OCI-LY7 (cell line): ENCODE data around the gene RNF41. TPM values are rescaled to one million over a fixed set of nuclear protein-coding genes. Genes with fewer than 3 reads are reported as not detected.

ENCODE experiments used
- BruUV-seq: library from RNA; stranded (reverse); fragments of 400-500 nt; replicated peaks from 2 replicates; lab custom pipeline; 2021; lab: Mats Ljungman, UMichigan
- CTCF ChIA-PET: fragments of 300-600 bp; sonication (Branson Sonifier 250); formaldehyde crosslinking; loops from one replicate; lab custom pipeline; 2022; ENCODE audit warnings: antibody characterized with exemption; ENCODE audit not compliant: unreplicated experiment; lab: Charles Lee
- POLR2A ChIA-PET: fragments of 300-600 bp; sonication (Branson Sonifier 250); formaldehyde crosslinking; loops from one replicate; lab custom pipeline; 2022; ENCODE audit warnings: antibody characterized with exemption; lab: Charles Lee
- DNase-seq: peaks from one replicate; pipeline ENCODE4 v3.0.0-alpha.2; 2015; ENCODE audit warnings: low spot score
- H2AFZ ChIP-seq: fragments of 200-600 bp; sonication (generic), shearing (Covaris generic); 2 replicates; pipeline ENCODE4 v1.6.1; 2014; ENCODE audit warnings: mild to moderate bottlenecking, antibody characterized with exemption, low read length, moderate library complexity
- H3K27ac ChIP-seq: fragments of 200-600 bp; sonication (generic); 2 replicates; pipeline ENCODE4 v1.5.1; 2014; ENCODE audit warnings: mixed run types, low read depth, mild to moderate bottlenecking, moderate library complexity, low read length, inconsistent platforms; ENCODE audit not compliant: poor library complexity, severe bottlenecking
- H3K36me3 ChIP-seq: fragments of 200-600 bp; sonication (generic); 2 replicates; pipeline ENCODE4 v1.6.1; 2014; ENCODE audit warnings: mild to moderate bottlenecking, antibody characterized with exemption, low read length, moderate library complexity, mixed read lengths; ENCODE audit not compliant: insufficient read depth
- H3K4me1 ChIP-seq: fragments of 200-600 bp; sonication (generic); 2 replicates; pipeline ENCODE4 v1.5.1; 2014; ENCODE audit warnings: mild to moderate bottlenecking, low read length; ENCODE audit not compliant: insufficient read depth, poor library complexity, severe bottlenecking
- H3K4me2 ChIP-seq: fragments of 200-600 bp; sonication (generic); 2 replicates; pipeline ENCODE4 v1.6.1; 2014; ENCODE audit warnings: mild to moderate bottlenecking, low read length
- H3K4me3 ChIP-seq: fragments of 200-600 bp; sonication (generic); 2 replicates; pipeline ENCODE4 v1.5.1; 2014; ENCODE audit warnings: mild to moderate bottlenecking, low read depth, low read length; ENCODE audit not compliant: poor library complexity, severe bottlenecking
- H3K79me2 ChIP-seq: fragments of 200-600 bp; sonication (generic); 2 replicates; pipeline ENCODE4 v1.6.1; 2016; ENCODE audit warnings: low read depth, mild to moderate bottlenecking, low read length, moderate library complexity, mixed read lengths; ENCODE audit not compliant: insufficient read depth
- H3K9me2 ChIP-seq: fragments of 200-600 bp; sonication (generic); 2 replicates; pipeline ENCODE4 v1.6.1; 2016; ENCODE audit warnings: mild to moderate bottlenecking, low read length, mixed read lengths; ENCODE audit not compliant: insufficient read depth
- H3K9me3 ChIP-seq: fragments of 200-600 bp; sonication (generic); 2 replicates; pipeline ENCODE4 v1.6.1; 2014; ENCODE audit warnings: mild to moderate bottlenecking, mixed run types, low read length, mixed read lengths
- H4K20me1 ChIP-seq: fragments of 200-600 bp; sonication (generic); 2 replicates; pipeline ENCODE4 v1.6.1; 2014; ENCODE audit warnings: mild to moderate bottlenecking, antibody characterized with exemption, low read length, moderate library complexity, mixed read lengths; ENCODE audit not compliant: insufficient read depth
- EZH2phosphoT487 ChIP-seq: fragments of 200-600 bp; sonication (generic); IDR thresholded peaks from 2 replicates; pipeline ENCODE4 v1.6.1; 2018; ENCODE audit warnings: low read depth, borderline replicate concordance, mild to moderate bottlenecking, mixed run types, antibody characterized with exemption, low read length, moderate library complexity, mixed read lengths
- intact Hi-C: fragments of 100-400 bp; cut with micrococcal nuclease; formaldehyde crosslinking; loops from one replicate; pipeline ENCODE4 v1.10.0; 2022; ENCODE audit not compliant: unreplicated experiment
- total RNA-seq, 2 experiments: library from RNA; depleted of rRNA in 1 of 2; stranded (reverse); fragments of >200 nt in 1 of 2; shearing (Covaris generic) in 1 of 2; gene quantifications; 2 replicates each; pipeline ENCODE4 v1.2.3, GENCODE V29; 2014 to 2022
- TF ChIP-seq, protein P1 (sequence below): fragments of 200-600 bp; sonication (generic); conservative IDR thresholded peaks from 2 replicates; pipeline ENCODE4 v1.5.1; 2014; ENCODE audit warnings: mild to moderate bottlenecking, antibody characterized with exemption, low read length, moderate library complexity, mixed read lengths

The RNF41 gene
- total RNA-seq, 2 experiments from 2014 or later, result 43.7 to 76.1 TPM

- Histone ChIP-seq H2AFZ (no peak within 1 kb of the TSS), H3K9me2 (no peaks in the 10 kb centered on the region), H3K4me1 (peaks cover 6% of the 10 kb centered on the region), H3K4me2 (no peak within 1 kb of the TSS), H3K36me3 (no peaks in the 10 kb centered on the region; the same call in 1 of the 2 replicates), H3K79me2 (no peaks in the 10 kb centered on the region), H3K4me3 (no peak within 1 kb of the TSS), H3K27ac (no peak within 1 kb of the TSS), H4K20me1 (no peaks in the 10 kb centered on the region), H3K9me3 (no peaks in the 10 kb centered on the region)
- BruUV-seq, result no TSS peak
- TF ChIP-seq, protein P1, sequence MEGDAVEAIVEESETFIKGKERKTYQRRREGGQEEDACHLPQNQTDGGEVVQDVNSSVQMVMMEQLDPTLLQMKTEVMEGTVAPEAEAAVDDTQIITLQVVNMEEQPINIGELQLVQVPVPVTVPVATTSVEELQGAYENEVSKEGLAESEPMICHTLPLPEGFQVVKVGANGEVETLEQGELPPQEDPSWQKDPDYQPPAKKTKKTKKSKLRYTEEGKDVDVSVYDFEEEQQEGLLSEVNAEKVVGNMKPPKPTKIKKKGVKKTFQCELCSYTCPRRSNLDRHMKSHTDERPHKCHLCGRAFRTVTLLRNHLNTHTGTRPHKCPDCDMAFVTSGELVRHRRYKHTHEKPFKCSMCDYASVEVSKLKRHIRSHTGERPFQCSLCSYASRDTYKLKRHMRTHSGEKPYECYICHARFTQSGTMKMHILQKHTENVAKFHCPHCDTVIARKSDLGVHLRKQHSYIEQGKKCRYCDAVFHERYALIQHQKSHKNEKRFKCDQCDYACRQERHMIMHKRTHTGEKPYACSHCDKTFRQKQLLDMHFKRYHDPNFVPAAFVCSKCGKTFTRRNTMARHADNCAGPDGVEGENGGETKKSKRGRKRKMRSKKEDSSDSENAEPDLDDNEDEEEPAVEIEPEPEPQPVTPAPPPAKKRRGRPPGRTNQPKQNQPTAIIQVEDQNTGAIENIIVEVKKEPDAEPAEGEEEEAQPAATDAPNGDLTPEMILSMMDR, result no peak
- TF ChIP-seq EZH2phosphoT487, result no peak
- POLR2A ChIA-PET, result interaction anchor here (0.7 kb wide), 1 partner anchor 8 kb away, joined by 8 read pairs; no protein-coding TSS in a partner anchor
- no peak for DNase-seq
- CTCF ChIA-PET, result interaction anchor here (0.6 kb wide), 1 partner anchor 1850 kb away, joined by 4 read pairs; no protein-coding TSS in a partner anchor
- intact Hi-C loops, result no loop called here
Observed at GRCh38 chr12:56229916-56230431, 8.3 kb upstream of the RNF41 start, which contains the start of gene SLC39A5. Gene SLC39A5, plus strand, starts transcription at chr12:56230051. Its CDS starts 1,224 bp downstream, at chr12:56231275.

DNA sequence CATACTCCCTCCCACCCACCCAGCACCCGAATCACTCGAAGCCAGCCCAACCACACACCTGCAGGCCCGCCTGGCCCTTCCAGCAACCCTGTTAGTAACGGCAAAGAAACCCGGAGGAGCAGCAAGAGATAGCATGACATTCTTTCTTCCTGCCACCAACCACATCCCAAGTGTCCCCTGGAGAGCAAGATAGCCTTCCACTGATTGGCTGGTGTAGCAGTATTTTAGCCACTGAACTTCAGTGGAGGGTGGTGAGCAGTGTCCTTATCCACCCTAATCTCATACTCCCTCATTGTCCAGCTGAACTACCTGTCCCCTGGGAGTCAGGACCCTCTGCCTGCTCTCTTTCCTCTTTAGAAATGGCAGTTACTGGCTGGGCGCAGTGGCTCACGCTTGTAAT lies 7.4 kb upstream of the RNF41 start:
- H3K4me1 ChIP-seq, result peaks cover 10% of the 10 kb centered on the region
- H3K4me3 ChIP-seq, result no peak overlapping the region
- H3K4me2 ChIP-seq, result no peak overlapping the region
- intact Hi-C loops, result no loop called here
- no peak for TF ChIP-seq EZH2phosphoT487
- TF ChIP-seq, protein P1, result no peak
- no peaks in the 10 kb centered on the region for H3K9me3 ChIP-seq
- H3K27ac ChIP-seq, result no peak overlapping the region
- H3K36me3 ChIP-seq, result no peaks in the 10 kb centered on the region; the same call in 1 of the 2 replicates
- POLR2A ChIA-PET, result no interaction called here
- no peaks in the 10 kb centered on the region for H4K20me1 ChIP-seq
- DNase-seq, result no peak
- no TSS peak for BruUV-seq
- H3K79me2 ChIP-seq, result peaks cover 5% of the 10 kb centered on the region; the same call in 1 of the 2 replicates
- CTCF ChIA-PET, result no interaction called here
- H3K9me2 ChIP-seq, result no peaks in the 10 kb centered on the region
- no peak overlapping the region for H2AFZ ChIP-seq

- H3K79me2 ChIP-seq, result peaks cover 18% of the 10 kb centered on the region; the same call in 1 of the 2 replicates
- no peaks in the 10 kb centered on the region for H3K9me2 ChIP-seq
- no peaks in the 10 kb centered on the region for H3K9me3 ChIP-seq
- H3K4me3 ChIP-seq, result peak overlapping the region; percentile 83
- no peak overlapping the region for H3K27ac ChIP-seq
- H3K4me1 ChIP-seq, result peaks cover 39% of the 10 kb centered on the region
- ChIA-PET CTCF (interaction anchor here (1.0 kb wide), 1 partner anchor 10 kb away, joined by 3 read pairs; no protein-coding TSS in a partner anchor), POLR2A (no interaction called here)
- peak overlapping the region; percentile 89 for H3K4me2 ChIP-seq
- no TSS peak for BruUV-seq
- DNase-seq, result no peak
- no peak for TF ChIP-seq EZH2phosphoT487
- TF ChIP-seq, protein P1, result no peak
- no peaks in the 10 kb centered on the region; the same call in 1 of the 2 replicates for H3K36me3 ChIP-seq
- intact Hi-C loops, result loop anchor here (1.0 kb wide), 4 partner anchors 17 to 106 kb away; no protein-coding TSS in a partner anchor
- peak overlapping the region; percentile 86; the same call in 1 of the 2 replicates for H2AFZ ChIP-seq
- H4K20me1 ChIP-seq, result no peaks in the 10 kb centered on the region
Observed at GRCh38 chr12:56224954-56225353, 3.2 kb upstream of the RNF41 start.
